Suprapubic skin (tissue), 4 donors: ENCODE data around the gene SLC35E1. TPM values are rescaled to one million over a fixed set of nuclear protein-coding genes. Genes with fewer than 3 reads are reported as not detected.
"Not testable (repeated sequence)": the region's sequence is repeated elsewhere in the genome, so short reads cannot be mapped to it uniquely, and the experiment has no call there.

Experiments
- DNase-seq, 2 donors: peaks; one replicate each; pipeline ENCODE4 v3.0.0-alpha.2; 2019; ENCODE audit warnings: low spot score in 2 of 2
- H3K27ac ChIP-seq: fragments of 200-600 bp; sonication (generic); one replicate; pipeline ENCODE4 v1.5.1; 2019
- H3K27me3 ChIP-seq: fragments of 200-600 bp; sonication (generic); one replicate; pipeline ENCODE4 v1.5.1; 2019
- H3K36me3 ChIP-seq: fragments of 200-600 bp; sonication (generic); one replicate; pipeline ENCODE4 v1.5.1; 2019
- H3K4me1 ChIP-seq: fragments of 200-600 bp; sonication (generic); one replicate; pipeline ENCODE4 v1.5.1; 2019
- H3K4me3 ChIP-seq: fragments of 200-600 bp; sonication (generic); one replicate; pipeline ENCODE4 v1.5.1; 2019; ENCODE audit warnings: mild to moderate bottlenecking
- H3K9me3 ChIP-seq: fragments of 200-600 bp; sonication (generic); one replicate; pipeline ENCODE4 v1.5.1; 2019
- CTCF ChIP-seq, 2 donors: fragments of 200-600 bp in 1 of 2; fragments of 450-650 bp in 1 of 2; sonication (generic) in 1 of 2; IDR thresholded peaks; one replicate each; pipeline ENCODE4 v1.5.1; 2016 to 2019; ENCODE audit warnings: antibody characterized with exemption in 2 of 2, mild to moderate bottlenecking in 1 of 2, moderate library complexity in 1 of 2
- EP300 ChIP-seq: sonication (generic); formaldehyde crosslinking; IDR thresholded peaks from one replicate; pipeline ENCODE4 v1.6.1; 2017; ENCODE audit warnings: antibody characterized with exemption
- POLR2A ChIP-seq, 2 donors: fragments of 450-650 bp; IDR thresholded peaks; one replicate each; pipeline ENCODE4 v1.6.1; 2017; ENCODE audit warnings: antibody characterized with exemption in 2 of 2, mild to moderate bottlenecking in 2 of 2, moderate library complexity in 2 of 2
- POLR2AphosphoS5 ChIP-seq, 3 donors: sonication (generic); formaldehyde crosslinking; IDR thresholded peaks; one replicate each; pipeline ENCODE4 v1.6.1; 2017; ENCODE audit warnings: antibody characterized with exemption in 3 of 3
- WGBS: methylation state at CpG from one replicate; pipeline ENCODE4 v1.1.5; 2018; 5-methylcytosine and 5-hydroxymethylcytosine counted together
- total RNA-seq, 4 donors: library from RNA; depleted of rRNA; stranded (reverse); fragments of >200 nt; gene quantifications; one replicate each; pipeline ENCODE4 v1.1.0, GENCODE V29; 2016

Gene SLC35E1
- total RNA-seq, 4 donors from 2014 or later, result 49.8 to 64.8 (median 56.3) TPM

GRCh38 chr19:16518061-16518460 lies 54.2 kb downstream of the SLC35E1 start:
- WGBS, result 82% methylated on average over 14 of the region's 14 CpGs
- H3K4me1 ChIP-seq, result no peaks in the 10 kb centered on the region
- peaks cover 84% of the 10 kb centered on the region for H3K36me3 ChIP-seq
- TF ChIP-seq EP300 (no peak), POLR2A (IDR thresholded peaks at IDR 0.05) (no peak), POLR2AphosphoS5 (IDR thresholded peaks at IDR 0.05) (no peak)
- no peak overlapping the region for H3K4me3 ChIP-seq
- H3K27ac ChIP-seq, result no peak overlapping the region
- no peaks in the 10 kb centered on the region for H3K27me3 ChIP-seq
- H3K9me3 ChIP-seq, result no peaks in the 10 kb centered on the region
- no peak for DNase-seq

GRCh38 chr19:16516923-16517610 lies 55.1 kb downstream of the SLC35E1 start:
- 88% methylated on average over 12 of the region's 14 CpGs for WGBS
- TF ChIP-seq CTCF (IDR thresholded peaks at IDR 0.05), result no peak
- TF ChIP-seq POLR2A (IDR thresholded peaks at IDR 0.05), result no peak
- no peak for TF ChIP-seq POLR2AphosphoS5 (IDR thresholded peaks at IDR 0.05)
- TF ChIP-seq EP300, result no peak

GRCh38 chr19:16516381-16516780 lies 55.8 kb downstream of the SLC35E1 start:
- WGBS, result 83% methylated on average over 14 of the region's 15 CpGs
- no peak overlapping the region for H3K4me3 ChIP-seq
- H3K27me3 ChIP-seq, result no peaks in the 10 kb centered on the region
- no peaks in the 10 kb centered on the region for H3K4me1 ChIP-seq
- no peaks in the 10 kb centered on the region for H3K9me3 ChIP-seq
- H3K36me3 ChIP-seq, result peaks cover 81% of the 10 kb centered on the region
- no peak overlapping the region for H3K27ac ChIP-seq
- no peak for TF ChIP-seq POLR2A (IDR thresholded peaks at IDR 0.05)
- TF ChIP-seq EP300, result no peak
- no peak for TF ChIP-seq CTCF (IDR thresholded peaks at IDR 0.05)
- DNase-seq, result no peak

More at GRCh38 chr19:16516923-16517610, 55.1 kb downstream of the SLC35E1 start:
- no peaks in the 10 kb centered on the region for H3K27me3 ChIP-seq
- no peak for DNase-seq
- H3K9me3 ChIP-seq, result no peaks in the 10 kb centered on the region
- H3K27ac ChIP-seq, result no peak overlapping the region
- H3K36me3 ChIP-seq, result peaks cover 84% of the 10 kb centered on the region
- no peaks in the 10 kb centered on the region for H3K4me1 ChIP-seq
- H3K4me3 ChIP-seq, result no peak overlapping the region

GRCh38 chr19:16514383-16515019 lies 57.7 kb downstream of the SLC35E1 start:
- TF ChIP-seq CTCF (IDR thresholded peaks at IDR 0.05) (no peak), POLR2A (IDR thresholded peaks at IDR 0.05) (no peak), EP300 (no peak)
- H3K27me3 ChIP-seq, result no peaks in the 10 kb centered on the region
- no peak overlapping the region for H3K27ac ChIP-seq
- no peak for DNase-seq
- 96% methylated on average over 5 of the region's 24 CpGs for WGBS
- no peaks in the 10 kb centered on the region for H3K9me3 ChIP-seq
- H3K4me1 ChIP-seq, result peaks cover 6% of the 10 kb centered on the region
- no peak overlapping the region for H3K4me3 ChIP-seq
- H3K36me3 ChIP-seq, result peaks cover 76% of the 10 kb centered on the region

GRCh38 chr19:16512611-16513010 lies 59.6 kb downstream of the SLC35E1 start:
- H3K4me1 ChIP-seq, H3K27ac ChIP-seq, H3K9me3 ChIP-seq, DNase-seq, H3K27me3 ChIP-seq, H3K4me3 ChIP-seq: not testable (repeated sequence)
- peaks cover 59% of the 10 kb centered on the region for H3K36me3 ChIP-seq
- 95% methylated on average over 10 of the region's 10 CpGs for WGBS

- peaks cover 6% of the 10 kb centered on the region for H3K4me1 ChIP-seq
- no peaks in the 10 kb centered on the region for H3K9me3 ChIP-seq
- H3K27me3 ChIP-seq, result no peaks in the 10 kb centered on the region
- WGBS, result 85% methylated on average over 27 of the region's 28 CpGs
- peaks cover 53% of the 10 kb centered on the region for H3K36me3 ChIP-seq
- no peak for DNase-seq
- TF ChIP-seq POLR2AphosphoS5 (IDR thresholded peaks at IDR 0.05) (peak in 1 of 3 donors; percentile 59), CTCF (IDR thresholded peaks at IDR 0.05) (no peak), EP300 (peak; percentile 78), POLR2A (IDR thresholded peaks at IDR 0.05) (no peak)
- no peak overlapping the region for H3K4me3 ChIP-seq
- peak overlapping the region; percentile 81 for H3K27ac ChIP-seq
Measured at GRCh38 chr19:16509141-16510061, 62.8 kb downstream of the SLC35E1 start.
